HepG2 (cell line): ENCODE measurements around the gene C1QBP. TPM values are rescaled to one million over a fixed set of nuclear protein-coding genes. Genes with fewer than 3 reads are reported as not detected.

Source experiments
- ATF7 ChIP-seq, 2 experiments: fragments of 450-650 bp in 1 of 2; sonication (generic) in 1 of 2; formaldehyde crosslinking in 1 of 2; IDR thresholded peaks; 2 replicates each; pipeline versions ENCODE4 v1.4.0 to v1.6.1; 2016 to 2020; ENCODE audit warnings: antibody characterized with exemption in 1 of 2, mild to moderate bottlenecking in 1 of 2, missing genetic modification reagents in 1 of 2
- BCL6 ChIP-seq: IDR thresholded peaks from 2 replicates; pipeline ENCODE4 v1.6.1; 2016; ENCODE audit warnings: missing genetic modification reagents, missing compliant biosample characterization
- BHLHE40 ChIP-seq: IDR thresholded peaks from 2 replicates; pipeline ENCODE4 v1.6.1; 2011; ENCODE audit warnings: low read length, improper control_type of control experiment
- CREBL2 ChIP-seq: sonication (generic); formaldehyde crosslinking; IDR thresholded peaks from 2 replicates; pipeline ENCODE4 v1.8.1; 2023; ENCODE audit warnings: missing genetic modification reagents, mild to moderate bottlenecking, borderline replicate concordance
- EZH2 ChIP-seq: conservative IDR thresholded peaks from 2 replicates; pipeline ENCODE4 v1.6.1; 2012; ENCODE audit warnings: mild to moderate bottlenecking, low read depth, low read length, moderate library complexity
- FOXP1 ChIP-seq, 2 experiments: fragments of 450-650 bp in 1 of 2; IDR thresholded peaks; 2 replicates each; pipeline ENCODE4 v1.6.1; 2017 to 2018; ENCODE audit warnings: antibody characterized with exemption in 1 of 2
- GZF1 ChIP-seq: sonication (generic); formaldehyde crosslinking; IDR thresholded peaks from 2 replicates; pipeline ENCODE4 v1.5.1; 2020; ENCODE audit warnings: mild to moderate bottlenecking, missing genetic modification reagents
- HNF4A ChIP-seq: sonication (generic); formaldehyde crosslinking; IDR thresholded peaks from 2 replicates; pipeline ENCODE4 v1.4.0; 2020; ENCODE audit warnings: missing genetic modification reagents
- LRRFIP1 ChIP-seq: sonication (generic); formaldehyde crosslinking; conservative IDR thresholded peaks from 2 replicates; pipeline ENCODE4 v1.4.0; 2020; ENCODE audit warnings: missing genetic modification reagents
- RFX5 ChIP-seq: IDR thresholded peaks from 2 replicates; pipeline ENCODE4 v1.6.1; 2011; ENCODE audit warnings: low read depth, low read length, improper control_type of control experiment
- SKI ChIP-seq: fragments of 450-650 bp; IDR thresholded peaks from one replicate; pipeline ENCODE4 v1.6.1; 2018; ENCODE audit warnings: mild to moderate bottlenecking; ENCODE audit not compliant: partially characterized antibody
- SOX6 ChIP-seq, 2 experiments: fragments of 450-650 bp in 1 of 2; sonication (generic) in 1 of 2; formaldehyde crosslinking in 1 of 2; IDR thresholded peaks; 2 replicates each; pipeline versions ENCODE4 v1.4.0 to v1.6.1; 2017 to 2020; ENCODE audit warnings: antibody characterized with exemption in 1 of 2, mild to moderate bottlenecking in 1 of 2, missing genetic modification reagents in 1 of 2
- TRIM22 ChIP-seq: fragments of 450-650 bp; IDR thresholded peaks from 2 replicates; pipeline ENCODE4 v1.6.1; 2017
- ZC3H13 ChIP-seq: sonication (generic); formaldehyde crosslinking; IDR thresholded peaks from 2 replicates; pipeline ENCODE4 v1.8.1; 2023; ENCODE audit warnings: mild to moderate bottlenecking, missing genetic modification reagents, moderate library complexity
- ZNF121 ChIP-seq: sonication (generic); formaldehyde crosslinking; IDR thresholded peaks from 2 replicates; pipeline ENCODE4 v1.5.0; 2020; ENCODE audit warnings: mild to moderate bottlenecking, missing genetic modification reagents
- ZNF446 ChIP-seq: sonication (generic); formaldehyde crosslinking; IDR thresholded peaks from 2 replicates; pipeline ENCODE4 v1.5.0; 2020; ENCODE audit warnings: mild to moderate bottlenecking, missing genetic modification reagents
- ZNF646 ChIP-seq: sonication (generic); formaldehyde crosslinking; IDR thresholded peaks from 2 replicates; pipeline ENCODE4 v1.9.0; 2021; ENCODE audit warnings: mild to moderate bottlenecking, missing genetic modification reagents
- ZNF703 ChIP-seq: sonication (generic); formaldehyde crosslinking; IDR thresholded peaks from 2 replicates; pipeline ENCODE4 v1.5.1; 2020; ENCODE audit warnings: missing genetic modification reagents, mild to moderate bottlenecking, moderate library complexity, borderline replicate concordance
- polyA plus RNA-seq, 8 experiments: library from polyadenylated mRNA; depleted of rRNA in 3 of 8; stranded (reverse) in 7 of 8; unstranded in 1 of 8; fragments of >200 nt; fragmentation: Illumina TruSeq in 4 of 8; extraction: Trizol in 4 of 8; gene quantifications; 2 replicates each; pipeline versions ENCODE4 v1.2.1 to v1.2.3, GENCODE V29; 2011 to 2016; ENCODE audit warnings: low read depth in 4 of 8, missing spikeins in 1 of 8, mixed read lengths in 1 of 8; ENCODE audit not compliant: insufficient read depth in 1 of 8
- total RNA-seq, 5 experiments: library from RNA; depleted of rRNA; stranded (reverse); fragments of >200 nt; fragmentation: Illumina TruSeq; extraction: Trizol; gene quantifications; 2 replicates each; pipeline ENCODE4 v1.2.3, GENCODE V29; 2016; ENCODE audit warnings: low read depth in 1 of 5

C1QBP gene
- total and polyA plus RNA-seq, 2 of the 13 experiments (the other 11 are each of a cell fraction or from before 2014, with no cell fraction given) = 219 to 680 TPM

- TF ChIP-seq ZNF646 (CRISPR knock-in tag) = no peak
- TF ChIP-seq LRRFIP1 (CRISPR knock-in tag) = no peak
- TF ChIP-seq SOX6 (IDR thresholded peaks at IDR 0.05) = no peak
- TF ChIP-seq SOX6 (CRISPR knock-in tag; IDR thresholded peaks at IDR 0.05) = peak; percentile 54; the same call in 1 of the 2 replicates
- no peak for TF ChIP-seq EZH2
- TF ChIP-seq GZF1 (CRISPR knock-in tag) = no peak
- TF ChIP-seq BHLHE40 = no peak
- TF ChIP-seq ZNF703 = peak; percentile 83
- 0 out of 2 replicates have a peak, but pooled peaks have one; percentile 46 for TF ChIP-seq CREBL2
- TF ChIP-seq RFX5 = peak; percentile 55; the same call in 1 of the 2 replicates
- no peak for TF ChIP-seq TRIM22
- no peak for TF ChIP-seq ATF7 (IDR thresholded peaks at IDR 0.05)
- TF ChIP-seq ATF7 (CRISPR knock-in tag; IDR thresholded peaks at IDR 0.05) = peak; percentile 79; the same call in 1 of the 2 replicates
- TF ChIP-seq SKI = peak; percentile 59
- TF ChIP-seq HNF4A = no peak
- no peak for TF ChIP-seq FOXP1 (IDR thresholded peaks at IDR 0.05)
- TF ChIP-seq FOXP1 (CRISPR knock-in tag; IDR thresholded peaks at IDR 0.05) = no peak
- TF ChIP-seq ZNF446 (CRISPR knock-in tag) = no peak
- peak; percentile 49; the same call in 1 of the 2 replicates for TF ChIP-seq BCL6 (CRISPR knock-in tag)
- TF ChIP-seq ZNF121 (CRISPR knock-in tag) = no peak
- TF ChIP-seq ZC3H13 (CRISPR knock-in tag) = no peak; the same call in 1 of the 2 replicates
Observed at GRCh38 chr17:5486206-5487124, 47.5 kb upstream of the C1QBP start, which contains the start of gene MIS12 (continued).
